ENCODE data around the gene UGT1A10. TPM values are rescaled to one million over a fixed set of nuclear protein-coding genes. Genes with fewer than 3 reads are reported as not detected.

The UGT1A10 gene
- total and polyA plus RNA-seq, 2 donors (not counting 3 experiments of a cell fraction or from before 2014, with no cell fraction given), result not detected

GRCh38 chr2:233746475-233747282 lies 110.4 kb downstream of the UGT1A10 start:
- Histone ChIP-seq H3K9me3 (replicated peaks; ENCODE audit: control insufficient read depth, insufficient read depth, low read length) (no peaks in the 10 kb centered on the region), H3K4me2 (ENCODE audit: insufficient read depth, low read length) (no peak overlapping the region), H3K79me2 (ENCODE audit: control insufficient read depth, insufficient read depth, low read length) (no peaks in the 10 kb centered on the region), H3K9ac (replicated peaks; ENCODE audit: extremely low read depth, insufficient read depth, low read length) (no peak overlapping the region), H3K4me1 (ENCODE audit: control insufficient read depth, extremely low read depth, insufficient read depth, low read length) (no peaks in the 10 kb centered on the region), H2AFZ (ENCODE audit: low read depth, low read length) (no peak overlapping the region), H3K27ac (ENCODE audit: insufficient read depth, low read depth, low read length) (no peak overlapping the region), H3K27me3 (ENCODE audit: control insufficient read depth in 2 of 2, insufficient read depth in 2 of 2, low read length in 2 of 2) (no peaks in the 10 kb centered on the region), H4K20me1 (replicated peaks; ENCODE audit: control insufficient read depth, extremely low read depth, insufficient read depth, low read length) (no peaks in the 10 kb centered on the region), H3K36me3 (ENCODE audit: control insufficient read depth in 2 of 2, extremely low read depth in 1 of 2, insufficient read depth in 2 of 2, low read length in 2 of 2) (no peaks in the 10 kb centered on the region), H3K9me1 (replicated peaks; ENCODE audit: control insufficient read depth, extremely low read depth, insufficient read depth, low read length) (no peaks in the 10 kb centered on the region), H3K4me3 (replicated peaks in 1 of 3; ENCODE audit: insufficient read depth in 1 of 3, low read depth in 1 of 3, low read length in 3 of 3) (no peak overlapping the region)
- ChIA-PET CTCF (no interaction called here), POLR2A (no interaction called here)
- dilution Hi-C loops (cut with MboI; ENCODE audit: extremely low pct_ligation_motif_present, low sequenced_read_pairs), result no loop called here
- FAIRE-seq, result no peak
- no peak for TF ChIP-seq MAX (IDR thresholded peaks at IDR 0.05; ENCODE audit: insufficient read depth, insufficient read length)
- TF ChIP-seq MYC (IDR thresholded peaks at IDR 0.05; ENCODE audit: low read depth, low read length), result no peak
- no peak for TF ChIP-seq EZH2 (IDR thresholded peaks at IDR 0.05; ENCODE audit: borderline replicate concordance, low read depth, low read length, severe bottlenecking)
- no peak for TF ChIP-seq POLR2A (IDR thresholded peaks at IDR 0.05; ENCODE audit: low read depth, low read length)
- TF ChIP-seq JUN (IDR thresholded peaks at IDR 0.05; ENCODE audit: borderline replicate concordance, insufficient read depth, insufficient read length, low read depth), result no peak
- TF ChIP-seq CTCF (IDR thresholded peaks at IDR 0.05; ENCODE audit: extremely low read depth in 1 of 2, insufficient read depth in 1 of 2, low read depth in 1 of 2, low read length in 2 of 2), result no peak
- no peak for DNase-seq (ENCODE audit: low read depth, low spot score)
- BruUV-seq (replicated peaks), result no TSS peak
- intact Hi-C loops (cut with micrococcal nuclease), result no loop called here
